ENCODE measurements around the gene TM9SF1. TPM values are rescaled to one million over a fixed set of nuclear protein-coding genes. Genes with fewer than 3 reads are reported as not detected.
"Not testable (repeated sequence)": the region's sequence is repeated elsewhere in the genome, so short reads cannot be mapped to it uniquely, and the experiment has no call there.

Gene TM9SF1
- total and polyA plus RNA-seq, 7 experiments from 2014 or later = 16.2 to 40.5 (median 19.4) TPM

DNA sequence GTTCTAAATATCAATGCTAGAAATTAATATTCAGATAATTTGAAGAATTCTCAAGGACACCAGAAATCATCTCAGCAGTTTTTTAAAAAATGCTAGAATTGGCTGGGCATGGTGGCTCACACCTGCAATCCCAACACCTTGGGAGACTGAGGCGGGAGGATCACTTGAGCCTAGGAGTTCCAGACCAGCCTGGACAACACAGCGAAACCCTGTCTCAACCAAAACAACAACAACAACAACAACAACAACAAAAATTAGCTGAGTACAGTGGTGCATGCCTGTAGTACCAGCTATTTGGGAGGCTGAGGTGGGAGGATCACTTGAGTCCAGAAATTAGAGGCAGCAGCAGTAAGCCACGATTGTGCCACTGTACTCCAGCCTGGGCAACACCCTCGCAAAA is 23.8 kb upstream of the TM9SF1 start:
- ATAC-seq = no peak
- peaks cover 0 to 9% (median 4%) of the 10 kb centered on the region in 5 donors for H3K36me3 Mint-ChIP-seq
- Histone ChIP-seq H3K4me3 (ENCODE audit: low read length) (no peak overlapping the region), H3K27ac (ENCODE audit: low read depth, low read length) (no peak overlapping the region), H3K9me3 (ENCODE audit: control insufficient read depth in 2 of 3, low read length in 3 of 3) (no peaks in the 10 kb centered on the region), H3K36me3 (ENCODE audit: control insufficient read depth in 2 of 3, insufficient read depth in 3 of 3, low read length in 3 of 3) (peaks cover 0 to 4% (median 0%) of the 10 kb centered on the region in 3 experiments), H3K4me1 (ENCODE audit: control insufficient read depth in 2 of 2, insufficient read depth in 2 of 2, low read length in 2 of 2) (peaks cover 12 to 16% of the 10 kb centered on the region in 2 donors), H3K27me3 (ENCODE audit: control insufficient read depth in 2 of 2, insufficient read depth in 2 of 2, low read length in 2 of 2) (no peaks in the 10 kb centered on the region)
- H3K4me1 Mint-ChIP-seq = peaks cover 14 to 31% (median 25%) of the 10 kb centered on the region in 7 donors
- no peak for DNase-seq
- intact Hi-C loops (cut with micrococcal nuclease) = loop anchor here (10.0 kb wide), 2 partner anchors 204 to 914 kb away; partner anchors contain the start of genes BCL2L2 (in 1 of the 2) and PPP1R3E (in 1 of the 2)
- H3K4me3 Mint-ChIP-seq = no peak overlapping the region
- CTCF ChIA-PET = interaction anchor here (1.5 kb wide), 1 partner anchor 23 kb away, joined by 6 read pairs; the partner anchor contains the start of gene TINF2
- H3K27me3 Mint-ChIP-seq = no peaks in the 10 kb centered on the region
- H3K9me3 Mint-ChIP-seq = no peaks in the 10 kb centered on the region
- H3K27ac Mint-ChIP-seq = no peak overlapping the region
- POLR2A ChIA-PET = interaction anchor here (1.1 to 2.0 kb wide), 3 partner anchors 16 to 30 kb away, joined by 3 to 15 read pairs (median 4); partner anchors contain the start of genes IPO4 and TINF2

DNA sequence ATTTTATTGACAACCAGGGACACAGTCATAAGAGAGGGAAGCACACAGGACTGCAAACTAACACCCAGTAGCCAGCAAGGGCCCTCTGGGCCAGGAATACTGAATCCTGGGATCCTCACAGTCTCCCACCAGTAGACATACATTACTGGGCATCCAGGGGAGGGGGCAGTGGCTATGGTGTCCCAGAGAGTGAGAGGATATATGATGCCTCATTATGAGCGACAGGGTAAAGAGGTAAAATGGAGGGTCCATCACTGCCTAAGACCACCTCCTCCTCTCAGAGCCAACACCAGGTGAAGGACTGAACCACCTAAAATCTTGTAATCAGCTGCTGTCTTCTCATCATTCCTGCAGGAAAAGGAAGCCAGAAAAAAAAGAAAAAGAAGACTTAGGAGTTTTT is 21.6 kb upstream of the TM9SF1 start:
- not testable (repeated sequence) for H3K9me3 ChIP-seq (ENCODE audit: control insufficient read depth in 2 of 3, low read length in 3 of 3); H3K36me3 ChIP-seq (ENCODE audit: control insufficient read depth in 2 of 3, insufficient read depth in 3 of 3, low read length in 3 of 3); ATAC-seq; DNase-seq; H3K27me3 Mint-ChIP-seq; H3K9me3 Mint-ChIP-seq; H3K4me3 ChIP-seq (ENCODE audit: low read length); H3K27me3 ChIP-seq (ENCODE audit: control insufficient read depth in 2 of 2, insufficient read depth in 2 of 2, low read length in 2 of 2)
- H3K4me1 Mint-ChIP-seq = peaks cover 22 to 52% (median 45%) of the 10 kb centered on the region in 7 donors
- ChIA-PET POLR2A (interaction anchor here (1.1 to 8.0 kb wide), 5 partner anchors 23 to 227 kb away, joined by 3 to 117 read pairs (median 7); partner anchors contain the start of genes RABGGTA and TINF2), CTCF (interaction anchor here (0.7 to 1.7 kb wide), 3 partner anchors 21 to 102 kb away, joined by 4 to 14 read pairs (median 5); partner anchors contain the start of genes NRL, TINF2 and TM9SF1)
- Histone ChIP-seq H3K4me1 (ENCODE audit: control insufficient read depth in 2 of 2, insufficient read depth in 2 of 2, low read length in 2 of 2) (peaks cover 25 to 28% of the 10 kb centered on the region in 2 donors), H3K27ac (ENCODE audit: low read depth, low read length) (peak overlapping the region; percentile 91)
- H3K27ac Mint-ChIP-seq = peak overlapping the region in 4 of 9 donors; percentile 79 to 99 (median 92)
- peaks cover 0 to 18% (median 4%) of the 10 kb centered on the region in 5 donors for H3K36me3 Mint-ChIP-seq
- H3K4me3 Mint-ChIP-seq = peak overlapping the region in 1 of 10 donors; percentile 32
- intact Hi-C loops (cut with micrococcal nuclease) = loop anchor here (1.0 to 10.0 kb wide), 12 partner anchors 8 to 912 kb away; partner anchors contain the start of genes GMPR2 (in 2 of the 2), NEDD8 (in 2 of the 2), RABGGTA (in 2 of the 2) and TINF2 (in 2 of the 2)

DNA sequence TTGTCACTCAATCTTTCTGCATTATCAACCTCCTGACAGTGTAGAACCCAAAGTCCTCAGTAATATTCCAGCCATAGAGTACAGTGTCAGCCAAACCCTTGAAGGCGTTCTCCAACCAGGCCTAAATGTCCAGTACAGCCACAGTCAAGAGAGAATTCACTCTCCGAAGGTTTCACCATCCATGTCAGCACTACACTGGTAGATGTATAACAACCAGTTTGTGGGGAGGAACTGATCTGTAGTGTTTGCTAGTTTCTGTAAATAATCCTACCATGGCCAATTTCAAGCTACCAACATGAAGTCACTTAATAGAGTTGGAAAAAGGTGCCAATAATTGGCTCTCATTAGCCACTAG is 21.1 kb upstream of the TM9SF1 start:
- POLR2A ChIA-PET = interaction anchor here (0.7 to 8.0 kb wide), 27 partner anchors 8 to 227 kb away, joined by 3 to 117 read pairs (median 4); partner anchors contain the start of genes DCAF11, DHRS1, EMC9 and GMPR2
- peaks cover 0 to 2% (median 0%) of the 10 kb centered on the region in 5 donors for H3K27me3 Mint-ChIP-seq
- peak overlapping the region; percentile 80 to 99 (median 96) for H3K27ac Mint-ChIP-seq
- intact Hi-C loops (cut with micrococcal nuclease) = loop anchor here (1.0 to 10.0 kb wide), 12 partner anchors 9 to 912 kb away; partner anchors contain the start of genes GMPR2 (in 2 of the 2), NEDD8 (in 2 of the 2), RABGGTA (in 2 of the 2) and TINF2 (in 2 of the 2)
- ATAC-seq = no peak
- no peaks in the 10 kb centered on the region for H3K27me3 ChIP-seq (ENCODE audit: control insufficient read depth in 2 of 2, insufficient read depth in 2 of 2, low read length in 2 of 2)
- H3K4me3 Mint-ChIP-seq = peak overlapping the region; percentile 89 to 97 (median 95)
- peaks cover 29 to 34% of the 10 kb centered on the region in 2 donors for H3K4me1 ChIP-seq (ENCODE audit: control insufficient read depth in 2 of 2, insufficient read depth in 2 of 2, low read length in 2 of 2)
- no peaks in the 10 kb centered on the region for H3K9me3 Mint-ChIP-seq
- DNase-seq = no peak
- H3K4me1 Mint-ChIP-seq = peaks cover 27 to 58% (median 51%) of the 10 kb centered on the region in 7 donors
- peak overlapping the region; percentile 91 for H3K27ac ChIP-seq (ENCODE audit: low read depth, low read length)
- H3K36me3 Mint-ChIP-seq = peaks cover 4 to 23% (median 8%) of the 10 kb centered on the region in 5 donors
- H3K36me3 ChIP-seq (ENCODE audit: control insufficient read depth in 2 of 3, insufficient read depth in 3 of 3, low read length in 3 of 3) = peaks cover 0 to 7% (median 0%) of the 10 kb centered on the region in 3 experiments
- H3K9me3 ChIP-seq (ENCODE audit: control insufficient read depth in 2 of 3, low read length in 3 of 3) = no peaks in the 10 kb centered on the region
- CTCF ChIA-PET = interaction anchor here (1.0 to 1.7 kb wide), 4 partner anchors 21 to 107 kb away, joined by 3 to 14 read pairs (median 4); partner anchors contain the start of genes RABGGTA, TINF2 and TM9SF1
- H3K4me3 ChIP-seq (ENCODE audit: low read length) = peak overlapping the region; percentile 4

DNA sequence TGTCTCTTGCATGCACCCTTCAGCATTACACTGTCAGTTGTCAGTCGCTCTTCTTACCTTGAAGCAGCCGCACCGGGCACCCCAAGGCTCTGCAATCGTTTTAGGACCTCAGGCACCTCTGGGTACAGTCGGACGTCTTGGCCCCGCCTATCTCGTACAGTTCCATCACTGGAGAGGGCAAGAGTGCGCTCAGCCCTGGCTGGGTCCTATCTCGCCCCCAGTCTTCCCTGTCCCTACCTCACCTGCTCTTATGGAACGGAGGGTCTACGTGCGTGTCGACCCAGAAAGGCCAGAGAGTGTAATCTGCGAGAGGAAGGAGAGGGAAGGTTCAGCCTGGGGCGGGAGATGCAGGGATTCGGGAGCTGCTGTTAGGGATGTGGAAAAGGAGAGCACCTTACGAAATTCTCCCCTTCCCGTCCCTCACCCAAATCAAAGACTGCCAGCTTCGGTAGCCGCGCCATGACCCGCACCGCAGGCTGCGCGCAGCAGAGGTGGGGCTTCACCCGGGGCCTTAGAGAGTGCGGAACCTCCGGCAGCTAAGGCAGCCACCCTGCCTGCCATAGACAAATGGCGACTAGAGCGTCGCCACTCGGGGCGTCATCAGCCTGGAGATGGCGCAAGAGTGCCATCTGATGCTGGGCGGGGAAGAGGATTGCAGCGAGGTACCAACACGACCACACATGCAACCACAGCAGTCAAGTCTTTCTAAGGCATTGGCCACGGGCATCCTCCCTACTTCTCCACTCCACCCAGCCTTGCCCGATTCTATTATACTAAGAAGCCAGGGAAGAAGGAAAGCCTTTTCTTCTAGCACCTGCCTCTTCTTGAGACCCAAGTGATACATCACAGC is 20.5 kb upstream of the TM9SF1 start, which contains the start of gene MDP1:
MDP1 (minus strand) TSS at position 572 of the 850 bp plus-strand sequence; CDS start at position 461, 111 bp downstream.
- CTCF ChIA-PET = interaction anchor here (0.6 to 1.7 kb wide), 9 partner anchors 18 to 118 kb away, joined by 3 to 14 read pairs (median 3); partner anchors contain the start of genes RABGGTA, TINF2 and TM9SF1
- DNase-seq (peak; percentile 75 to 89 (median 84)), ATAC-seq (peak; percentile 85)
- peak within 1 kb of the TSS; percentile 95 for H3K4me3 ChIP-seq (ENCODE audit: low read length)
- peak within 1 kb of the TSS; percentile 80 to 99 (median 96) for H3K27ac Mint-ChIP-seq
- H3K36me3 ChIP-seq (ENCODE audit: control insufficient read depth in 2 of 3, insufficient read depth in 3 of 3, low read length in 3 of 3) = peaks cover 0 to 9% (median 0%) of the 10 kb centered on the region in 3 experiments
- no peaks in the 10 kb centered on the region for H3K27me3 ChIP-seq (ENCODE audit: control insufficient read depth in 2 of 2, insufficient read depth in 2 of 2, low read length in 2 of 2)
- POLR2A ChIA-PET = interaction anchor here (0.7 to 8.0 kb wide), 27 partner anchors 8 to 220 kb away, joined by 3 to 117 read pairs (median 4); partner anchors contain the start of genes DCAF11, DHRS1, EMC9 and GMPR2
- intact Hi-C loops (cut with micrococcal nuclease) = loop anchor here (1.0 to 10.0 kb wide), 13 partner anchors 10 to 911 kb away; partner anchors contain the start of genes GMPR2 (in 2 of the 2), NEDD8 (in 2 of the 2), RABGGTA (in 2 of the 2) and TINF2 (in 2 of the 2)
- peaks cover 0 to 2% (median 0%) of the 10 kb centered on the region in 5 donors for H3K27me3 Mint-ChIP-seq
- peaks cover 5 to 27% (median 8%) of the 10 kb centered on the region in 5 donors for H3K36me3 Mint-ChIP-seq
- H3K4me3 Mint-ChIP-seq = peak within 1 kb of the TSS; percentile 89 to 97 (median 95)
- peak within 1 kb of the TSS; percentile 91 for H3K27ac ChIP-seq (ENCODE audit: low read depth, low read length)
- peaks cover 29 to 62% (median 54%) of the 10 kb centered on the region in 7 donors for H3K4me1 Mint-ChIP-seq
- H3K9me3 ChIP-seq (ENCODE audit: control insufficient read depth in 2 of 3, low read length in 3 of 3) = no peaks in the 10 kb centered on the region
- H3K9me3 Mint-ChIP-seq = no peaks in the 10 kb centered on the region
- H3K4me1 ChIP-seq (ENCODE audit: control insufficient read depth in 2 of 2, insufficient read depth in 2 of 2, low read length in 2 of 2) = peaks cover 31 to 36% of the 10 kb centered on the region in 2 donors

- ChIA-PET CTCF (interaction anchor here (0.6 to 2.1 kb wide), 8 partner anchors 19 to 120 kb away, joined by 3 to 8 read pairs (median 3); partner anchors contain the start of genes CIDEB, EMC9, GMPR2 and TINF2), POLR2A (interaction anchor here (0.6 to 8.0 kb wide), 30 partner anchors 12 to 216 kb away, joined by 3 to 117 read pairs (median 5); partner anchors contain the start of genes CBLN3, DCAF11, EMC9 and GMPR2)
- H3K9me3 ChIP-seq (ENCODE audit: control insufficient read depth in 2 of 3, low read length in 3 of 3) = no peaks in the 10 kb centered on the region
- peak overlapping the region; percentile 77 for H3K4me3 ChIP-seq (ENCODE audit: low read length)
- H3K27ac ChIP-seq (ENCODE audit: low read depth, low read length) = peak overlapping the region; percentile 98
- H3K27me3 ChIP-seq (ENCODE audit: control insufficient read depth in 2 of 2, insufficient read depth in 2 of 2, low read length in 2 of 2) = no peaks in the 10 kb centered on the region
- Mint-ChIP-seq H3K27ac (peak overlapping the region; percentile 95 to 100 (median 98)), H3K4me1 (peaks cover 35 to 77% (median 60%) of the 10 kb centered on the region in 7 donors), H3K27me3 (peaks cover 0 to 2% (median 0%) of the 10 kb centered on the region in 5 donors), H3K36me3 (peaks cover 13 to 33% (median 17%) of the 10 kb centered on the region in 5 donors), H3K9me3 (no peaks in the 10 kb centered on the region), H3K4me3 (peak overlapping the region; percentile 88 to 98 (median 94))
- peaks cover 31 to 36% of the 10 kb centered on the region in 2 donors for H3K4me1 ChIP-seq (ENCODE audit: control insufficient read depth in 2 of 2, insufficient read depth in 2 of 2, low read length in 2 of 2)
- H3K36me3 ChIP-seq (ENCODE audit: control insufficient read depth in 2 of 3, insufficient read depth in 3 of 3, low read length in 3 of 3) = peaks cover 8 to 24% (median 16%) of the 10 kb centered on the region in 3 experiments
- no peak for ATAC-seq
- no peak for DNase-seq
- intact Hi-C loops (cut with micrococcal nuclease) = loop anchor here (1.0 to 10.0 kb wide), 15 partner anchors 19 to 909 kb away; partner anchors contain the start of genes DCAF11 (in 2 of the 2), EMC9 (in 2 of the 2), IPO4 (in 2 of the 2) and IRF9 (in 2 of the 2)
Measured at GRCh38 chr14:24213866-24214662, 18.8 kb upstream of the TM9SF1 start.

Data from naive thymus-derived CD4-positive, alpha-beta T cell (primary cell).